CMK (cell line): ENCODE results near the gene IPO7.
"Not testable (repeated sequence)": the region's sequence is repeated elsewhere in the genome, so short reads cannot be mapped to it uniquely, and the experiment has no call there.

Source experiments
- DNase-seq: peaks from one replicate; pipeline ENCODE4 v3.0.0-alpha.2; 2010; ENCODE audit warnings: low read depth

The IPO7 gene

GRCh38 chr11:9399466-9399865 is 15.0 kb downstream of the IPO7 start:
- no peak for DNase-seq

- not testable (repeated sequence) for DNase-seq
Measured at GRCh38 chr11:9401884-9402283, 17.4 kb downstream of the IPO7 start.

DNA sequence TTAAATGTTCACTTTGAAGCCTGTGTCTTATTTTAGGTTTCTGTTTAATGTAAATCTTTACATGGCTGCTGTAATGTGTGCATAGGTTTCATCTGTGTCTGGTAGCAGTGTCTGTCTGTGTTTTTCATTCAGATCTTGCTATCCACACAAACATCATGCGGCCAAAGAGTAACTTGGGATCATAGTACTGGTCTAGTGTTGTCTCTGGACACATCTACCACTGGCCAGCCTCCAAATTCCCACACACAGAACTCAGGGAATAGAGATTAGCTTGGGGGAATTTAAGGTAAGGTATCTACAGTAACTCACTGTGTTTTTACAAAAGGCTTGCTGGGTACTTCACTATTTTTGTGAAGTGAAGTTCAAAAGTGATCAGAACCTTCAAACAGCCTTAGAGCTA is 44.3 kb downstream of the IPO7 start:
- no peak for DNase-seq

- no peak for DNase-seq
Measured at GRCh38 chr11:9438611-9439010, 54.2 kb downstream of the IPO7 start.

- no peak for DNase-seq
Measured at GRCh38 chr11:9446230-9446629, 61.8 kb downstream of the IPO7 start.

DNA sequence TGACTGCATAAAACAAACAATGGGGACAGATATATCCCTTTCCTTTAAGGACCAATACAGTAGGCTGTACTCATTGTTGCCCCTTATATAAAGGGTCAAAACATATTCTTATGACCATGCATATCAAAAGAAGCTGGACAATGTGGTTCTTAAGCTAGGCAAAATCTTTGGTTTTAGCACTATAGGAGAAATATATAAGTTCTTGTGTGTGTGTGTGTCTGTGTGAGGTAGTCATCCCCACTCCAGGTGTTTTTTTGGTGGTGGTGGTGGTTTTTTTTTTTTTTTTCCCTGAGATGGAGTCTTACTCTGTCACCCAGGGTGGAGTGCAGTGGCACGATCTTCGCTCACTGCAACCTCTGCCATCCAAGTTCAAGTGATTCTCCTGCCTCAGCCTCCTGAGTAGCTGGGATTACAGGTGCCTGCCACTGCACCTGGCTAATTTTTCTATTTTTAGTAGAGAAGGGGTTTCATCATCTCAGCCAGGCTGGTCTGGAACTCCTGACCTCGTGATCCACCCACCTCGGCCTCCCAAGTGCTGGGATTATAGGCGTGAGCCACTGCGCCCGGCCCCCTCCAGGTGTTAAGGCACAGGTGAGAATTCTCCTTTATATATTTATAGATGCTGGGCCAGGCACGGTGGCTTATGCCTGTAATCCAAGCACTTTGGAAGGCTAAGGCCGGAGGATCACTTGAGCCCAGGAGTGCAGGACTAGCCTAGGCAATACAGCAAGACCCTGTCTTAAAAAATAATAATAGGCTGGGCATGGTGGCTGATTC is 64.3 kb downstream of the IPO7 start:
- DNase-seq, result no peak

DNA sequence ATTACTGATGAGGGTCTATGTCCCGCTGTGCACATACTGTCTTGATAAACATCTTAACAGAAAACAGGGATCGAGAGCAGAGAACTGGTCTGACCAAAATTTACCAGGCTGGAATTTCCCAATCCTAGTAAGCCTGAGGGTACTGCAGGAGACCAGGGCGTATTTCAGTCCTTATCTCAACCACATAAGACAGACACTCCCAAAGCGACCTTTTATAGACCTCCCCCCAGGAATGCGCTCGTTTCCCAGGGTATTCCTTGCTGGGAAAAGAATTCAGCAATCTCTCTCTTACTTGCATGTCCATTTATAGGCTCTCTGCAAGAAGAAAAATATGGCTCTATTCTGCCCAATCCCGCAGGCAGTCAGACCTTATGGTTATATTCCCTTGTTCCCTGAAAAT is 67.6 kb downstream of the IPO7 start:
- DNase-seq, result not testable (repeated sequence)

DNA sequence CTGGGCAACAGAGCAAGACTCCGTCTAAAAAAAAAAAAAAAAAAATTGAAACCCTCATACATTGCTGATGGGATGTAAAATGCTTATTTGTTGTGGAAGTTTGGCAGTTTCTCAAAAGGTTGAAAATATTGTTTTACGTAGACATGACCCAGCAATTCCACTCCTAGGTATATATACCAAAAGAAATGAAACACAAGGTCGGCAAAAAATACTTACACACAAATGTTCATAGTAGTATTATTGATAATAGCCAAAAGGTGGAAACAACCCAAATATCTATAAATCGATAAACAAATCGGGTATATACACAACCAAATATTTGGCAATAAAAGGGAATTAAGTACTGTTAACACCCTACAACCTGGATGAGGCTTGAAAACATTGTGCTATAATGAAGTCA is 71.3 kb downstream of the IPO7 start:
- no peak for DNase-seq

GRCh38 chr11:9459667-9460321 is 75.3 kb downstream of the IPO7 start:
- peak; percentile 11 for DNase-seq

- DNase-seq, result peak; percentile 99
Measured at GRCh38 chr11:9460322-9461062, 76.0 kb downstream of the IPO7 start, which contains the start of gene ZNF143. ZNF143 (plus strand) TSS chr11:9461012; CDS start chr11:9471309, 10,297 bp downstream.

- peak; percentile 70 for DNase-seq
Measured at GRCh38 chr11:9461063-9461759, 76.8 kb downstream of the IPO7 start.

DNA sequence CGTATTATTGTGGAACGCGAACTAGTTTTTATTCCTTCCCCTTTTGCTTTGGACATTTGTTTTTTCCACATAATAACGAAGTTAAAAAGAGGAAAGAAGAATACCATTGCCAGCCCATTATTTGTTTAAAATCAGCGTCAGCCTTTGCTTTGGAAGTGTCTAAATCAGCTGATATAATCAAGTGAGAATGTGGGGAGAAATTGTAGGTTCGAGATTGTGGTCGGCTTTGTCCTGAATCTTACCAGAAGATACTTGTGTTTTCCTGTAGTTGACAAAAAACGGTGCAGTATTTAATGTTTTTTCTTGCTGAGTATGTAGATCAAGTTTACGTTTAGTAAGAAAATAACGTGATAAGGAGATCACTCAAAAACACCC is 77.3 kb downstream of the IPO7 start:
- peak; percentile 30 for DNase-seq

DNA sequence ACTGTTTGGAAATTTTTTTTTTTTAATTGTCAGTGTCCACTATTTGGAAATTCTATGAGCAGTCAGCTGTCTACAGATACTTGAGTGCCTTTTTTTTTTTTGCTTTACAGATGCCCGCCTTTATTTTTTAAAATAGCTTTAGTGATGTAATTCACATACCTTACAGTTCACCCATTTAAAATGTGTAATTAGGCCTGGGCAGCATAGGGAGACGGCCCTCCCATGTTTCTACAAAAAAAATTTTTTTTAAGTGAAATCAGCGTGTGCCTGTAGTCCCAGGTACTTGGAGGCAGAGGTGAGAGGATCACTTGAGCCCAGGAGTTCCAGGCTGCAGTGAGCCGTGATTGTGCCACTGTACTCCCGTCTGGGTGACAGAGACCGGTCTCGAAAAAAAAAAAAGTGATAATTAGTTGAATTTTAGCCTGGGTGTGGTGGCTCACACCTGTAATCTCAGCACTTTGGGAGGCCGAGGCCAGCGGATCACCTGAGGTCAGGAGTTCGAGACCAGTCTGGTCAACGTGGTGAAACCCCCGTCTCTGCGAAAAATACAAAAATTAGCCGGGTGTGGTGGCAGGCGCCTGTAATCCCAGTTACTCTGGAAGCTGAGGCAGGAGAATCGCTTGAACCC is 77.8 kb downstream of the IPO7 start:
- no peak for DNase-seq

GRCh38 chr11:9462806-9463537 is 78.5 kb downstream of the IPO7 start:
- DNase-seq, result no peak

GRCh38 chr11:9470765-9471164 is 86.3 kb downstream of the IPO7 start:
- DNase-seq, result no peak

- DNase-seq, result no peak
Measured at GRCh38 chr11:9473408-9473807, 89.0 kb downstream of the IPO7 start.

GRCh38 chr11:9479899-9480298 is 95.4 kb downstream of the IPO7 start:
- no peak for DNase-seq

DNA sequence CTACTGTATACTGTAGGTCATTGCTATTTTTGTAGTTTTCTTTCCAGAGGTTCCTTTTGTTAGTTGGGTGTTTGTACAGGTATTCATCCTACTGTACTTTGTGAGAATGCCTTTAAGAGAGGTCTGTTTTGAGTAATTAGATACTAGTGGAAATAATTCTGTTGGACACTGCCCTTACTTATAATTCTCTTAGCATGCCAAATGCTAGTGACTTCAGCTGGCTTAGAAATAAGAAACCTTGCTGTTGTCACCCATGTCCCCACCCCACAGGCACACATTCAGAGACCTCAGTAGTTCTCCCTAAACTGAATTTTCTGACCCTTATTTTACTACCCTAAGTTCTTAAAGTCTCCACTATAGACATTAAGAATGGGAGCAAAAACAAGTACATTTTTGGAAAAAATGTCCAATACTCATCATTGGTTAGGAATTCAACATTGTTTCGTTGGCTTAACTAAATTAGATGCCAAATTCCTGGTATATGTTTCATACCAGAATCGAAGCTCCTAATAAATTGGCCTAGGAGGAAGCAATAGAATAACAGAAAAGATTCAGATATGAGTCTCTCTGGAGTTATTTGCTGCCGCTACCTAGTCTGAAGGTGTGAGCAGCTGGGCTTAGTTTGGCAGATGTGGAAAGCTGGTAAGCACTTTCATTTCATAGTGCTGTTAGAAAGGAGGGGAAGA is 104.8 kb downstream of the IPO7 start:
- DNase-seq, result no peak

DNA sequence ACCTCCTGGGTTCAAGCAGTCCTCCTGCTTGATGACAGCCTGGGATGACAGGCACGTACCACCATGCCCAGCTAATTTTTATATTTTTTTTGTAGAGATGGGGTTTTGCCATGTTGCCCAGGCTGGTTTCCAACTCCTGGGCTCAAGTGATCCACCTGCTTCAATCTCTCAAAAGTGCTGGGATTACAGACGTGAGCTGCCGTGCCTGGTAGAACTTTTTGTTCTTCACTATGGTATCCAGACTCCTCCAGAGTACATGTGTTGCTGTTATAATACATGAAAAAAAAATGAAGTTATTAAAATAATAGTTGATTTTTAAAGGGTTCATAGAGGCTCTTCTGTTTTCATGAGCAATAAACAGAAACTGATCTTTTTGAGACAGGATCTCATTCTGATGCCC is 105.9 kb downstream of the IPO7 start:
- no peak for DNase-seq

- DNase-seq, result no peak
Measured at GRCh38 chr11:9493492-9493891, 109.0 kb downstream of the IPO7 start.

GRCh38 chr11:9494316-9494715 is 109.9 kb downstream of the IPO7 start:
- DNase-seq, result no peak
